Esophagus squamous epithelium (tissue), 4 donors: ENCODE measurements around the gene ANKS1B.

Experiments
- POLR2A ChIP-seq, 4 donors: fragments of 450-650 bp; IDR thresholded peaks; one replicate each; pipeline ENCODE4 v1.6.1; 2017; ENCODE audit warnings: antibody characterized with exemption in 4 of 4, mild to moderate bottlenecking in 4 of 4, moderate library complexity in 3 of 4
- TF ChIP-seq, protein P1 (sequence below), 6 experiments: fragments of 450-650 bp in 4 of 6; fragments of 200-600 bp in 2 of 6; sonication (generic) in 2 of 6; IDR thresholded peaks; one replicate each; pipeline ENCODE4 v1.5.1; 2016 to 2019; ENCODE audit warnings: antibody characterized with exemption in 6 of 6, mild to moderate bottlenecking in 4 of 6, moderate library complexity in 4 of 6

DNA sequence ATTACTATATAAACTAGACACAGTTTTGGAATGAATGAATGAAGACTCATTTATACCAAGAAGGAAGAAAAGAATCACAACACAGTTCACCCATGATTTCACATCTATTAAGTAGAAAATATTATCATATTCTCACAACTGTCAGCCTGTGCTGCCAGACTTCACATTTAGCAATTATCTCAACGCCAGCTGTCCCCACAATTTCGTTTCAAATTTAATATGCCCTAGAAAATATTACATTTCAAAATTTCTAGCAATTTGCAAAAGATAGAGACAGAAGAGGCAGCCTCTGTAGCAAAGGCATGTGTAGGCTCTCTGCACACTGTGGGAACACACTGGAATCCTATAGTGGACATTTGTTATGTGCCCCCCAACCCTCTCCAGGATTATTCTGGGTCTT, 83.6 kb downstream of the ANKS1B start:
- TF ChIP-seq, protein P1, sequence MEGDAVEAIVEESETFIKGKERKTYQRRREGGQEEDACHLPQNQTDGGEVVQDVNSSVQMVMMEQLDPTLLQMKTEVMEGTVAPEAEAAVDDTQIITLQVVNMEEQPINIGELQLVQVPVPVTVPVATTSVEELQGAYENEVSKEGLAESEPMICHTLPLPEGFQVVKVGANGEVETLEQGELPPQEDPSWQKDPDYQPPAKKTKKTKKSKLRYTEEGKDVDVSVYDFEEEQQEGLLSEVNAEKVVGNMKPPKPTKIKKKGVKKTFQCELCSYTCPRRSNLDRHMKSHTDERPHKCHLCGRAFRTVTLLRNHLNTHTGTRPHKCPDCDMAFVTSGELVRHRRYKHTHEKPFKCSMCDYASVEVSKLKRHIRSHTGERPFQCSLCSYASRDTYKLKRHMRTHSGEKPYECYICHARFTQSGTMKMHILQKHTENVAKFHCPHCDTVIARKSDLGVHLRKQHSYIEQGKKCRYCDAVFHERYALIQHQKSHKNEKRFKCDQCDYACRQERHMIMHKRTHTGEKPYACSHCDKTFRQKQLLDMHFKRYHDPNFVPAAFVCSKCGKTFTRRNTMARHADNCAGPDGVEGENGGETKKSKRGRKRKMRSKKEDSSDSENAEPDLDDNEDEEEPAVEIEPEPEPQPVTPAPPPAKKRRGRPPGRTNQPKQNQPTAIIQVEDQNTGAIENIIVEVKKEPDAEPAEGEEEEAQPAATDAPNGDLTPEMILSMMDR (IDR thresholded peaks at IDR 0.05) = no peak
- no peak for TF ChIP-seq POLR2A (IDR thresholded peaks at IDR 0.05)
